Stimulated activated CD8-positive, alpha-beta memory T cell treated with anti-CD3 and anti-CD28 coated beads, Interleukin-4, amount 100 ng/mL, for 24 hours (primary cell): ENCODE measurements around the gene RAI1.
A peak's percentile ranks its signal among the peaks of the same experiment; 100 is the strongest.

Experiments used
- DNase-seq: peaks from one replicate; pipeline ENCODE4 v3.0.0-alpha.2; 2020; ENCODE audit warnings: low read depth

The RAI1 gene

GRCh38 chr17:17848311-17849082, 167.2 kb downstream of the RAI1 start:
- DNase-seq, result no peak

DNA sequence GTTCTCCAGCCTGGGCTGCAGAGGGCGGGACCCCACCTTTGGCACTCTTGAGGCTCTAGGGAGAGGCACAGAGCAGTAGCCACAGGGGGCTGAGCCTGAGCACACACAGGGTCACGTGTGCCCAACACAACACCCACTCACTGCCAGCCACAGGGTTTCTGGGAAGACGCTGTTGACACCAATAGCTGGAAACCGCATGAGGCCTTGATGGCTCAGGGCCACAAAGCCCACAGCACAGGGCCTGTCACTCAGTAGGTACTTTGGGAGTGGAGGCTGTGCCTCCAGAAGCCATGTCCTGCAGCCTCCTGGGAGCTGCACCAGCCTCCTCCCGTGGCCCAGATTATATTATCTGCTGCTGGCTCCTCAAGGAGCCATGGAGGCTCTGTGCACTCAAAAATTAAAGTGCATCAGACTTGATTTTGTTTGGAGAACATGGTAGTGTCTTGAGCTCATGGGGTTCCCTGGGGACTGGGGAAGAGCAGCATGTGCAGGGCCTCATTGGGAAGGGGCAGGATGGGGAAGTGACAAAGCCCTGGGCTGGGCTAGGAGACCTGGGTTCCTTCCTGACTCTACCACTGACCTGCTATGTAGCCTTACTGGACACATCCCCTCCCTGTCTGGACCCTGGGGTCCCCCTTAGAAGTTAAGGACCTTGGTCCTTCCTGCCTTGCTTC, 168.0 kb downstream of the RAI1 start:
- peak; percentile 77 for DNase-seq

DNA sequence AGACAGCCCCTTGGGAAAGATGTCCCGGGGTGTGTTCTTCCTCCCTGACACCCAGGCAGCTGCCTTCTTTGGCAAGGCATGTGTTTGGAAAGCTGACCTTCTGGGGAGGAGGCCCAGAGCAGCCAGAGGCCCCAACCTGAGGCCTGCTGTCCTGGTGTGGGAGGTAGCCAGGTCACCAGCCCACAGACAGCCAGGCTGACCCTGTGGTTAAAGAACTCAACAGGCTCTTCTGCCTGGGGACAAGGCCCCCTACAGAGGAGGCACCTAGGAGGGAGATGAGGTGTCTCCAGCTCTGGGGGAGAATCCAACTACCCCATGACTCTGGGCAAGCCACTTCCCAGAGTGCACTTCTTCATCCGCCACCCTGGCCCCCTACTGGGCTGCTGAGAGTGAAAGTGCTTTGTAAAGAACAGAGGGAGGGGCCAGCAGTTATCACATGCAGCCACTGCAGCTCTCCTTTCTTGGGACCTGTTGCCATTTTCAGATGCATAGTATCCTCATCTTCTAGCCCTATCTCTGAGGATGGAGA, 168.7 kb downstream of the RAI1 start:
- DNase-seq, result peak; percentile 39

DNA sequence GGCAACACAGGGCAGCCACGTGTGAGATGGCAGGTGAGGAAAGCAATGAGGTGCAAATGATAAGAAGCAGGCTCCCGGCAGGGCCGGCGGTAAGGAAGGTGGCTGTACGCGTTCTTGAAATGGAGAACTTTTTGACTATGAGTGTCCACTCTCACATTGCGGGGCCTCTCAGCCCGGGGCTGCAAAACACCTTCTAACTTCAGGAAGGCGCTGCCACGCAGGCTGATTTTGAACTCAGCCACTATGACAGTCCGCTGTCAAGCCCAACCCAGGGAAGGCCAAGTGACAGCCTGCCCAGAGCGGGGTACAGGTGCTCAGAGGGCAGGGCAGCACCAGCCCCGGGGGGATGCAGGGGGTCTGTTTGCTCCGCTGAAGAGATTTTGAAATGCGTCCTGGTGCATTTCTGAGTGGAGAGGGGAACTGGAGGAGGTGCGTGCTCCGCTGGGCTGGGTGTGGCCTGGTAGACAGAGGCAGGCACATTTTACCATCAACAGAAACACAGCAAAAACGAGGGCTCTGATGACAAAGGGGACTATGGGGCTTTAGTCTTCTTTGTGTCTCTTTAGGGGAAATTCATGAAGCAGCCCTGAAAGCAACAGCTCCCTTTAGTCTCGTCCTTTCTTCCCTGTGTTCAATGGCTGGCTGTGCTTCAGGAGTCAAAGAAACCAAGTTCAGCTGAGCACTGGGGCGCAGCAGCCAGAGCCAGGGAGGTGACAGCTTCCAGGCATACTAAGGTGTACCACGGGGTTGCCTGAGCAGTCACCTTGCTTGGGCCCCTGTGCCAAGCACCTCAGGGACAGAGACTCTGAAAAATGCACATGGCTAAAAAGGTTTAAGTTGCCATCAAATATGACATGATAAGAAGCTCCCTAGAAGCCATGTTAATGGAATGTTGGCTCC, 170.1 kb downstream of the RAI1 start:
- DNase-seq, result no peak

DNA sequence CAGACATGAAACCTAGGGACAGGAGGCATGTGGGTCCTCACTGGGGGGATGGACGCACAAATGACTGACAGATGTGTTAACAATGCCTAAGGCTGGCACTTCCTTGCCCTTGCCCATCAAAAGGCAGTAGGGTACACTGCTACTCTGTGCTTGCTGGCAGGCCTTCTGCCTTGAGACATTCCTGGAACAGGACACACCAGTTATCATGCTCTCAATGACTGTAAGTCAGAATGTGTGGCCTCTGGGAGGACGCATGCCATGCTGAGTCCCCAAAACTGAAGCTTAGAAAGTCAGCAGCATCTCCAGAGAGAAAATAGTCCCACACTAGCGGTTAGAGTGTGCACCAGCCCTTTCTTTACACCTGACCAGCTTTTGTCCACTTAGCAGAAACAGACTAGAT, 171.7 kb downstream of the RAI1 start:
- no peak for DNase-seq

GRCh38 chr17:17853811-17854447, 172.7 kb downstream of the RAI1 start:
- no peak for DNase-seq

DNA sequence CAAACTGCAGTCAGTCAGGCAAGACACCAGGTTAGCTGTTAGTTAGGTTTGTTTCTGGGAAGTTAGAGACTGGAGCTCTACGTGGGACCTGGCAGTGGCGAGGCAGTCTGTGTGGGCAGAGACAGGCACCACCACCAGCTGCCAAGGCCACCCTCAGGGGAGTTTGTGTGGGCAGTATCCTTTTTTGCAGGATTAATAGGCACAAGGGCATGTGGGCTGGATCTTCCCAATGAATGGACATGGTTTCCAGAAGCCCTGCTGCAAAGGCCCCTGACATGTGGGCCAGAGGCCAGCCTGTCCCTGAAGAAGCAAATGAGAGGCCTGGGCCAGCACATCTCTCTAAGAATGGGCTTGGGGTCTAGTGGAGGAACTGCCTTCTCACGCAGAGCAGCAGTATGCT, 174.7 kb downstream of the RAI1 start:
- no peak for DNase-seq

DNA sequence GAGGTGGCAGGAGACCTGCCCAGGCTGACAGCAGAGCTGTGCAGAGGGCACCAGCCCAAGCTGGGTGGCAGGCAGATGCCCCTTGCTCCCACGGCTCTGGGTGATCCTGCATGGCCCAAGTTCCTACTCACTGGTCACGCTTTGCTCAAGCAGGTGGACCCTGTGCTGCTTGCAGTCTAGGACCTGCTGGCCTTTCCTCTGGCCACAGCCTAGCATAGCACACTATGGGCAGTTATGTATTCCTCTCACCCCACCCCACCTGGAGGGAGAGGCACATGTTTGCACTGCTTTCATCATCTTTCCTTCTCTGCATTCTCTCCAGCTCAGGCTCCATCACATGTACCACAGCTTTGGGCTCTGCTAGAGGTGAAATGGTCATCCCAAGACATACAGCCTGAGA, 175.1 kb downstream of the RAI1 start:
- no peak for DNase-seq

- no peak for DNase-seq
These were observed 176.2 kb downstream of the RAI1 start for GRCh38 chr17:17857496-17857895.

DNA sequence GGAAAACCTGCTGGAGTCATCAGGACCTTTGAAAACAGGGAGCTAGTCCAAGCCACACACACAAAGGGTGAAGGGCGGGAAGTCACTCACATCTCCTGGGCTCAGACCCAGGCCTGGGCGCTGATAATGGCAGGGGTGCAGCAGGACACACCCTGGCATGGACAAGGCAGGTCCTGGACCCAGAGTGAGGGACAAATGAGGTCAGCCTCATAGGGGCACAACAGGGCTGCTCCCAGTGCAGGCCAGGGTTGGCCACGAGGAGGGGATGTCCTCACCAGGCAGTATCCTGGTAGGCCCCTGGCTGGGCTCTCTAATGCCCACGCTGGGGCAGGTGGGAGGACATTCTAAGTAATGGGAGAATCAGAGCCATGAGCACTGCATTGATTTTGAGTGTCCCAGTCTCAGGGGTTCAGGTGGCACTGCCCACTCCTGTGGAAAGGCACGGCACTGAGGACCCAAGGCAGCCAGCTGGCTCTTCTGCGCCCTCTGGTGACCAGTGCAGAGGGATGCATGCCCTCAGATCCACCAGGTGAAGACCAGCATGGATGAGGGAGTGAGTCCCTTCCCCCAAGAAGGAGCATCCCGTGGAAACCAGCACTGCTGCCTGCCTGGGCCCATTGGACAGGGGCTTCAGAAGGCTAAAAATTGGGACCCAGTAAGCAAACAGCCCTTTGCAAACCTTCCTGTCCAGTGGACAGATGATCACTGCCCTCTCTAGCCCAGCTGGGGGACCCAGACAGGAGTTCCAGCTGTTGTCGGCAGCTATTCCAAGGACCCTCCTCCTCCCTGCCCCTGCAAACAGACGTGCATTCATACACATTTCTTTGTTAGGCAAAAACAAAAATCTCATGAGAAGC, 178.9 kb downstream of the RAI1 start:
- peak; percentile 39 for DNase-seq

DNA sequence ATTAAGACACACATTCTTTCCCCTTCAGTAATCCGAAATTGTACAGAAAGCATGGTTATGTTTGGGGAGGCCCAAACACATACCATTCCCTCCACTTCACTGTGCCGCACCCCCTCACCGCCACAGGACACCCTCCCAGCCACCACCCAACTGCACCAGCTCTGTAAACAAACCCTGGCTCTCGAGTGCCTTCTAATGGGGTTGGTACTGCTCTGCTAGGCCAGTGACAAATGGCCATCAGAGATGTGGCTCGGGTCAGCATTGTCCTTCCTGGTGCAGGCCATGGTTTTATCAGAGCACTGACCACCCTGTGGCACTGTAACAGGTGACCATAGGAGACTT, 179.5 kb downstream of the RAI1 start:
- DNase-seq, result no peak
